HepG2 (cell line): Measurements from ENCODE around the gene SCAMP3. TPM values are rescaled to one million over a fixed set of nuclear protein-coding genes. Genes with fewer than 3 reads are reported as not detected.

Experiments used
- ATF7 ChIP-seq, 2 experiments: fragments of 450-650 bp in 1 of 2; sonication (generic) in 1 of 2; formaldehyde crosslinking in 1 of 2; IDR thresholded peaks; 2 replicates each; pipeline versions ENCODE4 v1.4.0 to v1.6.1; 2016 to 2020; ENCODE audit warnings: antibody characterized with exemption in 1 of 2, mild to moderate bottlenecking in 1 of 2, missing genetic modification reagents in 1 of 2
- DMTF1 ChIP-seq: sonication (generic); formaldehyde crosslinking; IDR thresholded peaks from 2 replicates; pipeline ENCODE4 v1.4.0; 2020; ENCODE audit warnings: mild to moderate bottlenecking, missing genetic modification reagents
- GATAD1 ChIP-seq: IDR thresholded peaks from 2 replicates; pipeline ENCODE4 v1.6.1; 2016; ENCODE audit warnings: missing genetic modification reagents, missing compliant biosample characterization
- GLI4 ChIP-seq: sonication (generic); formaldehyde crosslinking; IDR thresholded peaks from 2 replicates; pipeline ENCODE4 v1.5.1; 2020; ENCODE audit warnings: missing genetic modification reagents, mild to moderate bottlenecking, moderate library complexity, borderline replicate concordance
- HDAC6 ChIP-seq: fragments of 200-600 bp; sonication (generic); IDR thresholded peaks from 2 replicates; pipeline ENCODE4 v1.7.0; 2017; ENCODE audit warnings: mild to moderate bottlenecking, antibody characterized with exemption, low read length, low read depth
- HHEX ChIP-seq: IDR thresholded peaks from 2 replicates; pipeline ENCODE4 v1.6.1; 2016; ENCODE audit warnings: control low read depth
- JUNB ChIP-seq: sonication (generic); formaldehyde crosslinking; IDR thresholded peaks from 2 replicates; pipeline ENCODE4 v1.8.0; 2022; ENCODE audit warnings: missing genetic modification reagents, mild to moderate bottlenecking, borderline replicate concordance
- KLF12 ChIP-seq: sonication (generic); formaldehyde crosslinking; IDR thresholded peaks from 2 replicates; pipeline ENCODE4 v1.4.0; 2020; ENCODE audit warnings: missing genetic modification reagents, borderline replicate concordance
- KLF13 ChIP-seq: sonication (generic); formaldehyde crosslinking; IDR thresholded peaks from 2 replicates; pipeline ENCODE4 v1.4.0; 2020; ENCODE audit warnings: mild to moderate bottlenecking, missing genetic modification reagents
- MED8 ChIP-seq: sonication (generic); formaldehyde crosslinking; IDR thresholded peaks from 2 replicates; pipeline ENCODE4 v1.8.1; 2023; ENCODE audit warnings: mild to moderate bottlenecking, missing genetic modification reagents; ENCODE audit not compliant: insufficient replicate concordance
- MXI1 ChIP-seq: IDR thresholded peaks from 3 replicates; pipeline ENCODE4 v1.6.1; 2012; ENCODE audit warnings: low read depth, low read length, inconsistent platforms, borderline replicate concordance
- NFKB2 ChIP-seq: sonication (generic); formaldehyde crosslinking; IDR thresholded peaks from 2 replicates; pipeline ENCODE4 v1.4.0; 2020; ENCODE audit warnings: missing genetic modification reagents, borderline replicate concordance
- NR2F6 ChIP-seq, 2 experiments: IDR thresholded peaks; 2 replicates each; pipeline ENCODE4 v1.6.1; 2016; ENCODE audit warnings: antibody characterized with exemption in 1 of 2, mild to moderate bottlenecking in 1 of 2
- ONECUT2 ChIP-seq: sonication (generic); formaldehyde crosslinking; IDR thresholded peaks from 2 replicates; pipeline ENCODE4 v1.4.0; 2020; ENCODE audit warnings: missing genetic modification reagents
- RFX3 ChIP-seq: IDR thresholded peaks from 2 replicates; pipeline ENCODE4 v1.6.1; 2016; ENCODE audit warnings: missing biosample characterization, missing genetic modification reagents
- STAG1 ChIP-seq: sonication (generic); formaldehyde crosslinking; IDR thresholded peaks from 2 replicates; pipeline ENCODE4 v1.4.0; 2020; ENCODE audit warnings: missing genetic modification reagents
- TCF7 ChIP-seq: sonication (generic); IDR thresholded peaks from 2 replicates; pipeline ENCODE4 v1.6.1; 2016; ENCODE audit warnings: antibody characterized with exemption, low read depth
- TGIF2 ChIP-seq: IDR thresholded peaks from 2 replicates; pipeline ENCODE4 v1.6.1; 2016; ENCODE audit warnings: control low read depth, missing compliant biosample characterization
- UBTF ChIP-seq: sonication (generic); formaldehyde crosslinking; IDR thresholded peaks from 2 replicates; pipeline ENCODE4 v1.4.0; 2020; ENCODE audit warnings: mild to moderate bottlenecking, missing genetic modification reagents
- ZBTB8A ChIP-seq: sonication (generic); formaldehyde crosslinking; IDR thresholded peaks from 2 replicates; pipeline ENCODE4 v1.4.0; 2020; ENCODE audit warnings: mild to moderate bottlenecking, low read depth, missing genetic modification reagents, borderline replicate concordance
- ZGPAT ChIP-seq: IDR thresholded peaks from 2 replicates; pipeline ENCODE4 v1.6.1; 2016; ENCODE audit warnings: mild to moderate bottlenecking
- ZKSCAN8 ChIP-seq: IDR thresholded peaks from 2 replicates; pipeline ENCODE4 v1.6.1; 2016; ENCODE audit warnings: borderline replicate concordance, missing genetic modification reagents, missing compliant biosample characterization
- ZNF501 ChIP-seq: sonication (generic); formaldehyde crosslinking; IDR thresholded peaks from 2 replicates; pipeline ENCODE4 v1.5.1; 2020; ENCODE audit warnings: mild to moderate bottlenecking, moderate library complexity, missing genetic modification reagents
- ZSCAN25 ChIP-seq: sonication (generic); formaldehyde crosslinking; IDR thresholded peaks from 2 replicates; pipeline ENCODE4 v1.8.0; 2022; ENCODE audit warnings: mild to moderate bottlenecking, missing genetic modification reagents
- ZSCAN31 ChIP-seq: sonication (generic); formaldehyde crosslinking; IDR thresholded peaks from 2 replicates; pipeline ENCODE4 v1.5.0; 2020; ENCODE audit warnings: low read depth, mild to moderate bottlenecking, missing genetic modification reagents
- polyA plus RNA-seq, 8 experiments: library from polyadenylated mRNA; depleted of rRNA in 3 of 8; stranded (reverse) in 7 of 8; unstranded in 1 of 8; fragments of >200 nt; fragmentation: Illumina TruSeq in 4 of 8; extraction: Trizol in 4 of 8; gene quantifications; 2 replicates each; pipeline versions ENCODE4 v1.2.1 to v1.2.3, GENCODE V29; 2011 to 2016; ENCODE audit warnings: low read depth in 4 of 8, missing spikeins in 1 of 8, mixed read lengths in 1 of 8; ENCODE audit not compliant: insufficient read depth in 1 of 8
- total RNA-seq, 5 experiments: library from RNA; depleted of rRNA; stranded (reverse); fragments of >200 nt; fragmentation: Illumina TruSeq; extraction: Trizol; gene quantifications; 2 replicates each; pipeline ENCODE4 v1.2.3, GENCODE V29; 2016; ENCODE audit warnings: low read depth in 1 of 5

SCAMP3 gene
- total and polyA plus RNA-seq, 2 of the 13 experiments (the other 11 are each of a cell fraction or from before 2014, with no cell fraction given) = 46.8 to 83.3 TPM

GRCh38 chr1:155208541-155209311 is 53.4 kb downstream of the SCAMP3 start, which contains the start of gene MTX1 (continued):
- TF ChIP-seq MXI1 (peak; percentile 90; the same call in 2 of the 3 replicates), JUNB (CRISPR knock-in tag) (no peak), GLI4 (CRISPR knock-in tag) (0 out of 2 replicates have a peak, but pooled peaks have one; percentile 85), ZBTB8A (CRISPR knock-in tag) (no peak), TGIF2 (CRISPR knock-in tag) (peak; percentile 64; the same call in 1 of the 2 replicates), HDAC6 (no peak), KLF12 (CRISPR knock-in tag) (no peak), ZSCAN25 (CRISPR knock-in tag) (no peak), UBTF (CRISPR knock-in tag) (no peak; the same call in 1 of the 2 replicates), ZGPAT (peak; percentile 68; the same call in 1 of the 2 replicates), NFKB2 (CRISPR knock-in tag) (no peak), MED8 (CRISPR knock-in tag) (no peak), STAG1 (CRISPR knock-in tag) (no peak), ZNF501 (CRISPR knock-in tag) (peak; percentile 72), GATAD1 (CRISPR knock-in tag) (peak; percentile 94), KLF13 (0 out of 2 replicates have a peak, but pooled peaks have one; percentile 20), ZKSCAN8 (CRISPR knock-in tag) (no peak), RFX3 (CRISPR knock-in tag) (peak; percentile 87), HHEX (CRISPR knock-in tag) (no peak), ZSCAN31 (CRISPR knock-in tag) (no peak), DMTF1 (CRISPR knock-in tag) (no peak), TCF7 (no peak), ATF7 (IDR thresholded peaks at IDR 0.05) (no peak), ATF7 (CRISPR knock-in tag; IDR thresholded peaks at IDR 0.05) (no peak), NR2F6 (IDR thresholded peaks at IDR 0.05) (peak; percentile 16; the same call in 1 of the 2 replicates), NR2F6 (CRISPR knock-in tag; IDR thresholded peaks at IDR 0.05) (no peak), ONECUT2 (no peak; the same call in 1 of the 2 replicates)
